Liver (tissue), 9 donors: ENCODE measurements around the gene STK24. TPM values are rescaled to one million over a fixed set of nuclear protein-coding genes. Genes with fewer than 3 reads are reported as not detected.

ENCODE experiments used
- DNase-seq: peaks from one replicate; pipeline ENCODE4 v3.0.0-alpha.2; 2017; ENCODE audit warnings: low spot score
- H3K27ac ChIP-seq, 2 donors: one replicate each; pipeline ENCODE4 v1.7.0; 2013; ENCODE audit warnings: inconsistent platforms in 2 of 2, low read length in 2 of 2, control low read depth in 1 of 2, low read depth in 1 of 2, mild to moderate bottlenecking in 1 of 2
- H3K27me3 ChIP-seq, 4 donors: one replicate each; pipeline versions ENCODE4 v1.6.1 to v1.7.0; 2013; ENCODE audit warnings: low read length in 3 of 4, inconsistent platforms in 1 of 4, mild to moderate bottlenecking in 1 of 4, moderate library complexity in 1 of 4; ENCODE audit not compliant: control insufficient read depth in 4 of 4, insufficient read depth in 4 of 4
- H3K36me3 ChIP-seq, 4 donors: one replicate each; pipeline versions ENCODE4 v1.6.1 to v1.7.0; 2013; ENCODE audit warnings: low read length in 3 of 4, mild to moderate bottlenecking in 3 of 4, low read depth in 1 of 4, moderate library complexity in 1 of 4; ENCODE audit not compliant: control insufficient read depth in 4 of 4, insufficient read depth in 3 of 4
- H3K4me1 ChIP-seq, 4 donors: one replicate each; pipeline versions ENCODE4 v1.6.1 to v1.7.0; 2013; ENCODE audit warnings: low read length in 3 of 4, mild to moderate bottlenecking in 3 of 4, moderate library complexity in 1 of 4; ENCODE audit not compliant: control insufficient read depth in 4 of 4, insufficient read depth in 4 of 4
- H3K4me3 ChIP-seq, 3 donors: one replicate each; pipeline versions ENCODE4 v1.6.1 to v1.7.0; 2013; ENCODE audit warnings: low read length in 3 of 3, control low read depth in 1 of 3, low read depth in 1 of 3, mild to moderate bottlenecking in 1 of 3
- H3K9ac ChIP-seq, 2 donors: one replicate each; pipeline ENCODE4 v1.7.0; 2013; ENCODE audit warnings: low read length in 2 of 2, mild to moderate bottlenecking in 2 of 2, moderate library complexity in 2 of 2, control low read depth in 1 of 2, low read depth in 1 of 2
- H3K9me3 ChIP-seq, 4 donors: one replicate each; pipeline versions ENCODE4 v1.6.1 to v1.7.0; 2013; ENCODE audit warnings: low read length in 3 of 4; ENCODE audit not compliant: control insufficient read depth in 4 of 4
- EGR1 ChIP-seq, 2 donors: IDR thresholded peaks; 2 replicates each; pipeline ENCODE4 v1.6.1; 2016 to 2018; ENCODE audit warnings: antibody characterized with exemption in 2 of 2, low read depth in 2 of 2
- FOXA1 ChIP-seq: IDR thresholded peaks from 2 replicates; pipeline ENCODE4 v1.6.1; 2016; ENCODE audit warnings: antibody characterized with exemption
- FOXA2 ChIP-seq: IDR thresholded peaks from 2 replicates; pipeline ENCODE4 v1.6.1; 2016; ENCODE audit warnings: antibody characterized with exemption
- GABPA ChIP-seq, 2 donors: IDR thresholded peaks in 1 of 2; conservative IDR thresholded peaks in 1 of 2; 2 replicates each; pipeline ENCODE4 v1.6.1; 2016; ENCODE audit warnings: antibody characterized with exemption in 2 of 2, mild to moderate bottlenecking in 1 of 2, moderate library complexity in 1 of 2
- HNF4A ChIP-seq, 2 donors: conservative IDR thresholded peaks; 2 replicates each; pipeline ENCODE4 v1.6.1; 2016; ENCODE audit warnings: antibody characterized with exemption in 2 of 2, mild to moderate bottlenecking in 2 of 2
- HNF4G ChIP-seq: IDR thresholded peaks from 2 replicates; pipeline ENCODE4 v1.6.1; 2016; ENCODE audit warnings: antibody characterized with exemption
- JUND ChIP-seq, 2 donors: IDR thresholded peaks; 2 replicates each; pipeline ENCODE4 v1.6.1; 2016; ENCODE audit warnings: antibody characterized with exemption in 2 of 2
- NR2F2 ChIP-seq: IDR thresholded peaks from 2 replicates; pipeline ENCODE4 v1.6.1; 2016; ENCODE audit warnings: antibody characterized with exemption
- RAD21 ChIP-seq, 2 donors: IDR thresholded peaks; 2 replicates each; pipeline ENCODE4 v1.6.1; 2016; ENCODE audit warnings: antibody characterized with exemption in 2 of 2, mild to moderate bottlenecking in 2 of 2
- RXRA ChIP-seq, 2 donors: IDR thresholded peaks; 2 replicates each; pipeline ENCODE4 v1.6.1; 2017 to 2018; ENCODE audit warnings: antibody characterized with exemption in 2 of 2, mild to moderate bottlenecking in 1 of 2
- SP1 ChIP-seq: IDR thresholded peaks from 2 replicates; pipeline ENCODE4 v1.6.1; 2018; ENCODE audit warnings: antibody characterized with exemption, mild to moderate bottlenecking
- YY1 ChIP-seq: IDR thresholded peaks from 2 replicates; pipeline ENCODE4 v1.6.1; 2016; ENCODE audit warnings: antibody characterized with exemption, mild to moderate bottlenecking
- WGBS: extraction: QIAGEN DNeasy Blood & Tissue Kit; methylation state at CpG from one replicate; pipeline ENCODE4 v1.1.7; 2013; 5-methylcytosine and 5-hydroxymethylcytosine counted together
- polyA plus RNA-seq, 2 donors: library from polyadenylated mRNA; stranded (reverse) in 1 of 2; unstranded in 1 of 2; fragments of 200-250 nt in 1 of 2; fragments of >200 nt in 1 of 2; fragmentation: Nextera tagmentation in 1 of 2; extraction: Ambion mirVana in 1 of 2; gene quantifications; one replicate each; pipeline versions ENCODE4 v1.2.1 to v1.2.3, GENCODE V29; 2013 to 2015
- total RNA-seq, 2 donors: library from RNA; depleted of rRNA; stranded (reverse); fragments of >200 nt; gene quantifications; one replicate each; pipeline ENCODE4 v1.2.3, GENCODE V29; 2014
- TF ChIP-seq, protein P1 (sequence below): IDR thresholded peaks from 2 replicates; pipeline ENCODE4 v1.6.1; 2016; ENCODE audit warnings: antibody characterized with exemption
- TF ChIP-seq, protein P2 (sequence below): IDR thresholded peaks from 2 replicates; pipeline ENCODE4 v1.6.1; 2016; ENCODE audit warnings: antibody characterized with exemption
- TF ChIP-seq, protein P3 (sequence below): IDR thresholded peaks from 2 replicates; pipeline ENCODE4 v1.6.1; 2016; ENCODE audit warnings: antibody characterized with exemption
- TF ChIP-seq, protein P4 (sequence below): IDR thresholded peaks from 2 replicates; pipeline ENCODE4 v1.6.1; 2016; ENCODE audit warnings: antibody characterized with exemption, mild to moderate bottlenecking
- donor health status: healthy.
- donor health status: healthy.
- donor health status: healthy.
- donor health status: healthy.
- donor health status: healthy.

The STK24 gene
- total and polyA plus RNA-seq, 4 donors = 6.4 to 43.3 (median 14.9) TPM

GRCh38 chr13:98433654-98434053 is 143.3 kb downstream of the STK24 start:
- peaks cover 3 to 39% (median 10%) of the 10 kb centered on the region in 4 donors for H3K36me3 ChIP-seq
- H3K9ac ChIP-seq = no peak overlapping the region
- WGBS = 96% methylated on average over 10 of the region's 10 CpGs
- no peak overlapping the region for H3K4me3 ChIP-seq
- H3K27ac ChIP-seq = no peak overlapping the region
- no peak for TF ChIP-seq HNF4G
- TF ChIP-seq RXRA (IDR thresholded peaks at IDR 0.05) = no peak
- TF ChIP-seq FOXA2 = no peak
- TF ChIP-seq YY1 = no peak
- no peak for TF ChIP-seq FOXA1
- no peak for TF ChIP-seq EGR1 (IDR thresholded peaks at IDR 0.05; ENCODE audit: low read depth in 2 of 2)
- TF ChIP-seq GABPA (IDR thresholded peaks at IDR 0.05 in 1 of 2, conservative IDR thresholded peaks at IDR 0.05 in 1 of 2) = no peak
- TF ChIP-seq, protein P1, sequence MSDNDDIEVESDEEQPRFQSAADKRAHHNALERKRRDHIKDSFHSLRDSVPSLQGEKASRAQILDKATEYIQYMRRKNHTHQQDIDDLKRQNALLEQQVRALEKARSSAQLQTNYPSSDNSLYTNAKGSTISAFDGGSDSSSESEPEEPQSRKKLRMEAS = no peak
- no peak for TF ChIP-seq RAD21 (IDR thresholded peaks at IDR 0.05)
- no peaks in the 10 kb centered on the region for H3K27me3 ChIP-seq
- DNase-seq = no peak
- peaks cover 0 to 2% (median 0%) of the 10 kb centered on the region in 4 donors for H3K4me1 ChIP-seq
- H3K9me3 ChIP-seq = no peaks in the 10 kb centered on the region

DNA sequence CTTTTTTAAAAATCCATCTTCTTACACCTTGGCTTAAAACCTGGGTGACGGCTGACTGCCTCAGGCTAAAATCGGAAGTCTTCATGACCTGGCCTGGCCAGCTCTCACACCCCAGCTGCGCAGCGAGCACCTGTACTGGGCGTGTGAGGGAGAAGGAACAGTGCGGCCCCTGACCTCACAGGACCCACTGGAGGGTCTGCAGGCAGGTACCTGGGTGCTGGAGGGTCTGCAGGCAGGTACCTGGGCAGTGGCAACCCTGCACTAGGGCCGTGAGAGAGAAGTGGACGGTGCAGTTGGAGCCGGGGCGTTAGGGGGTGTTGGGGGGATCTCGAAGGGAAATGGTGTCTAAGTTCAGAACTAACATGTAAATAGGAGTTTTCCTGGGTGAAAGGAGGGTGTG is 144.3 kb downstream of the STK24 start:
- Histone ChIP-seq H3K9ac (no peak overlapping the region), H3K4me1 (peaks cover 0 to 7% (median 1%) of the 10 kb centered on the region in 4 donors), H3K4me3 (no peak overlapping the region), H3K36me3 (peaks cover 2 to 35% (median 9%) of the 10 kb centered on the region in 4 donors), H3K27me3 (no peaks in the 10 kb centered on the region), H3K9me3 (no peaks in the 10 kb centered on the region), H3K27ac (no peak overlapping the region)
- 97% methylated on average over 11 of the region's 11 CpGs for WGBS
- TF ChIP-seq EGR1 (IDR thresholded peaks at IDR 0.05; ENCODE audit: low read depth in 2 of 2) (no peak), HNF4A (conservative IDR thresholded peaks at IDR 0.05) (no peak), FOXA2 (no peak), JUND (IDR thresholded peaks at IDR 0.05) (no peak), HNF4G (no peak), GABPA (IDR thresholded peaks at IDR 0.05 in 1 of 2, conservative IDR thresholded peaks at IDR 0.05 in 1 of 2) (no peak), YY1 (no peak), NR2F2 (no peak), FOXA1 (no peak), RAD21 (IDR thresholded peaks at IDR 0.05) (no peak), SP1 (no peak)
- TF ChIP-seq, protein P2, sequence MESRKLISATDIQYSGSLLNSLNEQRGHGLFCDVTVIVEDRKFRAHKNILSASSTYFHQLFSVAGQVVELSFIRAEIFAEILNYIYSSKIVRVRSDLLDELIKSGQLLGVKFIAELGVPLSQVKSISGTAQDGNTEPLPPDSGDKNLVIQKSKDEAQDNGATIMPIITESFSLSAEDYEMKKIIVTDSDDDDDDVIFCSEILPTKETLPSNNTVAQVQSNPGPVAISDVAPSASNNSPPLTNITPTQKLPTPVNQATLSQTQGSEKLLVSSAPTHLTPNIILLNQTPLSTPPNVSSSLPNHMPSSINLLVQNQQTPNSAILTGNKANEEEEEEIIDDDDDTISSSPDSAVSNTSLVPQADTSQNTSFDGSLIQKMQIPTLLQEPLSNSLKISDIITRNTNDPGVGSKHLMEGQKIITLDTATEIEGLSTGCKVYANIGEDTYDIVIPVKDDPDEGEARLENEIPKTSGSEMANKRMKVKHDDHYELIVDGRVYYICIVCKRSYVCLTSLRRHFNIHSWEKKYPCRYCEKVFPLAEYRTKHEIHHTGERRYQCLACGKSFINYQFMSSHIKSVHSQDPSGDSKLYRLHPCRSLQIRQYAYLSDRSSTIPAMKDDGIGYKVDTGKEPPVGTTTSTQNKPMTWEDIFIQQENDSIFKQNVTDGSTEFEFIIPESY = no peak
- TF ChIP-seq, protein P3, sequence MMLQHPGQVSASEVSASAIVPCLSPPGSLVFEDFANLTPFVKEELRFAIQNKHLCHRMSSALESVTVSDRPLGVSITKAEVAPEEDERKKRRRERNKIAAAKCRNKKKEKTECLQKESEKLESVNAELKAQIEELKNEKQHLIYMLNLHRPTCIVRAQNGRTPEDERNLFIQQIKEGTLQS = no peak
- TF ChIP-seq, protein P4, sequence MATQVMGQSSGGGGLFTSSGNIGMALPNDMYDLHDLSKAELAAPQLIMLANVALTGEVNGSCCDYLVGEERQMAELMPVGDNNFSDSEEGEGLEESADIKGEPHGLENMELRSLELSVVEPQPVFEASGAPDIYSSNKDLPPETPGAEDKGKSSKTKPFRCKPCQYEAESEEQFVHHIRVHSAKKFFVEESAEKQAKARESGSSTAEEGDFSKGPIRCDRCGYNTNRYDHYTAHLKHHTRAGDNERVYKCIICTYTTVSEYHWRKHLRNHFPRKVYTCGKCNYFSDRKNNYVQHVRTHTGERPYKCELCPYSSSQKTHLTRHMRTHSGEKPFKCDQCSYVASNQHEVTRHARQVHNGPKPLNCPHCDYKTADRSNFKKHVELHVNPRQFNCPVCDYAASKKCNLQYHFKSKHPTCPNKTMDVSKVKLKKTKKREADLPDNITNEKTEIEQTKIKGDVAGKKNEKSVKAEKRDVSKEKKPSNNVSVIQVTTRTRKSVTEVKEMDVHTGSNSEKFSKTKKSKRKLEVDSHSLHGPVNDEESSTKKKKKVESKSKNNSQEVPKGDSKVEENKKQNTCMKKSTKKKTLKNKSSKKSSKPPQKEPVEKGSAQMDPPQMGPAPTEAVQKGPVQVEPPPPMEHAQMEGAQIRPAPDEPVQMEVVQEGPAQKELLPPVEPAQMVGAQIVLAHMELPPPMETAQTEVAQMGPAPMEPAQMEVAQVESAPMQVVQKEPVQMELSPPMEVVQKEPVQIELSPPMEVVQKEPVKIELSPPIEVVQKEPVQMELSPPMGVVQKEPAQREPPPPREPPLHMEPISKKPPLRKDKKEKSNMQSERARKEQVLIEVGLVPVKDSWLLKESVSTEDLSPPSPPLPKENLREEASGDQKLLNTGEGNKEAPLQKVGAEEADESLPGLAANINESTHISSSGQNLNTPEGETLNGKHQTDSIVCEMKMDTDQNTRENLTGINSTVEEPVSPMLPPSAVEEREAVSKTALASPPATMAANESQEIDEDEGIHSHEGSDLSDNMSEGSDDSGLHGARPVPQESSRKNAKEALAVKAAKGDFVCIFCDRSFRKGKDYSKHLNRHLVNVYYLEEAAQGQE = no peak
- TF ChIP-seq, protein P1 = no peak
- no peak for DNase-seq
